ENCODE measurements around the gene C10orf143. TPM values are rescaled to one million over a fixed set of nuclear protein-coding genes. Genes with fewer than 3 reads are reported as not detected.

Gene C10orf143
- total RNA-seq, 2 donors from 2014 or later, result 2.4 to 2.9 TPM

GRCh38 chr10:130017631-130018022 lies 93.0 kb downstream of the C10orf143 start:
- H3K4me1 Mint-ChIP-seq (ENCODE audit: low read depth in 2 of 2), result no peaks in the 10 kb centered on the region
- no peaks in the 10 kb centered on the region for H3K36me3 Mint-ChIP-seq
- H3K27ac Mint-ChIP-seq, result no peak overlapping the region
- no peaks in the 10 kb centered on the region for H3K9me3 Mint-ChIP-seq
- ATAC-seq (no peak), DNase-seq (ENCODE audit: low spot score) (no peak)
- peaks cover 0 to under 1% of the 10 kb centered on the region in 2 donors for H3K27me3 Mint-ChIP-seq
- H3K4me3 Mint-ChIP-seq, result no peak overlapping the region

- no peak for DNase-seq (ENCODE audit: low spot score)
- no peak overlapping the region for H3K4me3 Mint-ChIP-seq
- no peaks in the 10 kb centered on the region for H3K4me1 Mint-ChIP-seq (ENCODE audit: low read depth in 2 of 2)
- H3K36me3 Mint-ChIP-seq, result no peaks in the 10 kb centered on the region
- H3K9me3 Mint-ChIP-seq, result no peaks in the 10 kb centered on the region
- H3K27ac Mint-ChIP-seq, result no peak overlapping the region
- peaks cover 0 to 2% of the 10 kb centered on the region in 2 donors for H3K27me3 Mint-ChIP-seq
- no peak for ATAC-seq
Observed at GRCh38 chr10:130016993-130017630, 93.5 kb downstream of the C10orf143 start.

- Mint-ChIP-seq H3K4me3 (no peak overlapping the region), H3K4me1 (ENCODE audit: low read depth in 2 of 2) (no peaks in the 10 kb centered on the region), H3K27me3 (peaks cover 0 to 2% of the 10 kb centered on the region in 2 donors), H3K36me3 (no peaks in the 10 kb centered on the region), H3K27ac (no peak overlapping the region), H3K9me3 (no peaks in the 10 kb centered on the region)
- ATAC-seq, result no peak
- no peak for DNase-seq (ENCODE audit: low spot score)
Observed at GRCh38 chr10:130016095-130016494, 94.5 kb downstream of the C10orf143 start.

GRCh38 chr10:130015075-130015695 lies 95.4 kb downstream of the C10orf143 start:
- Mint-ChIP-seq H3K36me3 (no peaks in the 10 kb centered on the region), H3K4me3 (no peak overlapping the region), H3K27me3 (peaks cover 0 to 2% of the 10 kb centered on the region in 2 donors), H3K9me3 (no peaks in the 10 kb centered on the region), H3K27ac (no peak overlapping the region), H3K4me1 (ENCODE audit: low read depth in 2 of 2) (no peaks in the 10 kb centered on the region)
- ATAC-seq (no peak), DNase-seq (ENCODE audit: low spot score) (no peak)

- no peak for DNase-seq (ENCODE audit: low spot score)
- Mint-ChIP-seq H3K9me3 (no peaks in the 10 kb centered on the region), H3K36me3 (no peaks in the 10 kb centered on the region), H3K4me3 (no peak overlapping the region), H3K27me3 (peaks cover 0 to 2% of the 10 kb centered on the region in 2 donors), H3K4me1 (ENCODE audit: low read depth in 2 of 2) (no peaks in the 10 kb centered on the region), H3K27ac (no peak overlapping the region)
- ATAC-seq, result no peak
Observed at GRCh38 chr10:130014263-130015074, 96.2 kb downstream of the C10orf143 start.

Other genes with a start within 250 kb of the C10orf143 start
- gene EBF3, start 146.6 kb downstream of the C10orf143 start, total RNA-seq, result not detected
- gene GLRX3, start 25.6 kb upstream of the C10orf143 start, total RNA-seq, result 100 to 1,000 TPM in 1 of 2 donors, 10 to 100 TPM in 1; 95.0 to 103 TPM

All from natural killer cell treated with Interleukin-12 subunit alpha and Interleukin-12 subunit beta and Interleukin-15 and Interleukin-18, amount 100 ng/mL, for 72 hours (primary cell).